ENCODE results near the gene RBM48. TPM values are rescaled to one million over a fixed set of nuclear protein-coding genes. Genes with fewer than 3 reads are reported as not detected.
"Not testable (repeated sequence)": the region's sequence is repeated elsewhere in the genome, so short reads cannot be mapped to it uniquely, and the experiment has no call there.

Gene RBM48
- total RNA-seq, 1 experiment from 2014 or later = 22.3 TPM

DNA sequence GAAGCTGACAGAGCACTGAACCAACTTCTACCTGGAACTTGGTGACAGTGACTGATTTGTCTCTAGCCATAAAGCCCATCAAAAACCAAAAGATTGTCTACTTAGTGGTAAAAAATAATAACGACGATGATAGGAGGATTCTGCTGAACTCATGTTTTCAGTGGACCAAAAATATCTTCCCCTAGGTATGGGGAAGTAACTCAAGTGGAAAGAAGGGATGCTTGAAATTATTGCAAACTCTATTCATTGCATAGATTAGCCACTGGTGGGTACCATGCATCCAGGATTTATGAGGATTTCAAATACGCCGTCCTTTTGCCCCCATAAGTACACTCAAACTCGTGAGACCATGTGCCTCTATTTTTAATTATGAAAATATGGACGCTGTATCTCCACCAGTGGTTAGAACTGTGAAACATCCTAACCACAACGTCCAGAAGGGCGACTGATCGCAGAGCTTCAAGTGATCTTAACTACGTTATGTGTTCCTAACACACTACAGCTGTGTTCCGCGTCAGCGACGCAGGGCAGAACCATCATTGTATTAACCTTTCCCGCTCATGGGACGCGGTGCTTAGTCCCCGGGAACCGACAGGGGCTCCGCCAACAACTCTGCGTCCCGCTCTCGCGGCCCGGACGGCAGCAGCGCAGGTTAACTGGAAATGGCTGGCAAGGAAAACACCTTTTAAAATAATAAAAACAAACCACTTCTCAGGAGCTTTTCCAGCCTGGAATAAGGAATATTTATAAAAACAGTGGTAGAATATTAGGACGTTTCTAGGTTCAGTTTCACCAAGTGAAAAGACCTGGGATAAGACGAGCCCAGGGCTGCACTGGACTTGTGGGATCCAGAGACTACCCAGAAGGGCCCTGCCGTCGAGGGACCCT, 1.1 kb upstream of the RBM48 start:
- peak; percentile 78 for DNase-seq (ENCODE audit: low read depth, low spot score)
- in situ Hi-C loops (cut with HindIII; ENCODE audit: low pct_unique_long_range_greater_than_20kb, low sequenced_read_pairs) = no loop called here

DNA sequence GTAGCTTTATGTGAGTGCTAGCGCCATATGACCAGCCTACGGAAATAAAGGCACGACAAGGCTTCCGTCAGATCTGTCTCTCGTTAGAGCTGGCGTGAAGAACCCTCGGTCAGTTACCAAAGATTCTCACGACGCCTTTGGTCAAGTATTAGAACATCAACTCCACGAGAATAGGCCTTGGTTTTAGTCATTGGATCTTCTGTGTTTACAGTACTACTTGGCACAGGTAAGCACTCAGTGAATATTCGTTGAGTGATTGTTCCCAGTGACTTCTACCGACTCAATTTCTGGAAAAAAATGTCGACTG, 316 bp downstream of the RBM48 start:
- no peak for DNase-seq (ENCODE audit: low read depth, low spot score)
- in situ Hi-C loops (cut with HindIII; ENCODE audit: low pct_unique_long_range_greater_than_20kb, low sequenced_read_pairs) = no loop called here

DNA sequence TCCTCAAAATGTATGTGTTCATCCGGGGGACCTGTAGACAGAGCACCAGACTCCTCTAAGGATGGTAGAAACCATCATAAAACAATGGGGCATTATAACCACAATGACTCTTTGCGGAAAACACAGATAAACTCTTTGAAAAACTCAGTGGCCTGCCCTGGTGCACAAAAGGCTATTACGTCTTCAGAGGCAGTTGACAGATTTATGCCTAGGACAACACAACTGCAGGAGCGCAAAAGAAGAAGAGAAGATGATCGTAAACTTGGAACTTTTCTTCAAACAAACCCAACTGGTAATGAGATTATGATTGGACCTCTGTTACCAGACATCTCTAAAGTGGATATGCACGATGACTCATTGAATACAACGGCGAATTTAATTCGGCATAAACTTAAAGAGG, 6.0 kb downstream of the RBM48 start:
- DNase-seq (ENCODE audit: low read depth, low spot score) = peak; percentile 88
- in situ Hi-C loops (cut with HindIII; ENCODE audit: low pct_unique_long_range_greater_than_20kb, low sequenced_read_pairs) = no loop called here

DNA sequence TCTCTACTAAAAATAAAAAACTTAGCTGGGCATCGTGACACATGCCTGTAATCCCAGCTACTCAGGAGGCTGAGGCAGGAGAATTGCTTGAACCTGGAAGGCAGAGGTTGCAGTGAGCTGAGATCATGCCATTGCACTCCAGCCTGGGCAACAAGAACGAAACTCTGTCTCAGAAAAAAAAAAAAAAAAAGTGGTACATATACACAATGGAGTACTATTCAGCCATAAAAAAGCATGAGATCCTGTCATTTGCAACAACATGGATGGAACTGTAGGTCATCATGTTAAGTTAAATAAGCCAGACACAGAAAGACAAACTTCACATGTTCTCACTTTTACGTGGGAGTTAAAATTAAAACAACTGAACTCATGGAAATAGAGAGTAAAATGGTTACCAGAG, 14.9 kb downstream of the RBM48 start:
- in situ Hi-C loops (cut with HindIII; ENCODE audit: low pct_unique_long_range_greater_than_20kb, low sequenced_read_pairs); DNase-seq (ENCODE audit: low read depth, low spot score): not testable (repeated sequence)

DNA sequence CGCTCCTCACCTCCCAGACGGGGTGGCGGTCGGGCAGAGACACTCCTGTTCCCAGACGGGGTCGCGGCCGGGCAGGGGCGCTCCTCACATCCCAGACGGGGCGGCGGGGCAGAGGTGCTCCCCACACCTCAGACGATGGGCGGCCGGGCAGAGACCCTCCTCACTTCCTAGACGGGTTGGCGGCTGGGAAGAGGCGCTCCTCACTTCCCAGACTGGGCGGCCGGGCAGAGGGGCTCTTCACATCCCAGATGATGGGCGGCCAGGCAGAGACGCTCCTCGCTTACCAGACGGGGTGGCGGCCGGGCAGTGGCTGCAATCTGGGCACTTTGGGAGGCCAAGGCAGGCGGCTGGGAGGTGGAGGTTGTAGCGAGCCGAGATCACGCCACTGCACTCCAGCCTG, 16.5 kb downstream of the RBM48 start:
- DNase-seq (ENCODE audit: low read depth, low spot score); in situ Hi-C loops (cut with HindIII; ENCODE audit: low pct_unique_long_range_greater_than_20kb, low sequenced_read_pairs): not testable (repeated sequence)

DNA sequence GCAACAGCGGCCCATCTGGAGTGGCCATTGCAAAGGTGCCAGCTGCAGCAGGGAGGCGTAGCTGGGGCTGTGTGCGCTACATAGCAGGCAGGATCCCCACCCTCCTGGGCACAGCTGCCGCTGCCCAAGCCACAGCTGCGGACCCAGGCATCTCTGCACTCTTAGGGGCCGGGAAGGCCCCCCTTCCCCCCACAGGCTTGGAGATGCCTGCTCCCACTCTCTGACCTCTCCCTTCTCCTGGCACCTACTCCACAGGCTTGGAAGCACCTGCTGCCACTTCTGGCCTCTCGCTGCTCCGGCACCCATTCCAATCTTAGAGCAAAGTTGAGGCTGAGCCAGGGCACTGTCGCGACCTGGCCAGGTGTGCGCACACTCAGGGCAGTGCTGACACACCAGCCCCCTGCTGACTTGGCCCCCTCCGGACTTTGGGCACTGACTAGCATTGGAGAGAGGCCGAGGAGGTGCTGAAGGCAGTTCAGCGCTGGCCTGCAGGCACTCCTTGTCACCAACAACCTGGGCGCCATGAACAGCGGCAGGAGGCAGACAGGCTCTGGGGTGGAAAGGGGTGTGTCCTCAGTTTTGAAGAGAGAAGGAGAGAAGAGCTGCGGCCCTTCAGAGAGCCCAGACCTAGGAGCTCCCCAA, 18.4 kb downstream of the RBM48 start:
- no peak for DNase-seq (ENCODE audit: low read depth, low spot score)
- in situ Hi-C loops (cut with HindIII; ENCODE audit: low pct_unique_long_range_greater_than_20kb, low sequenced_read_pairs) = no loop called here

DNA sequence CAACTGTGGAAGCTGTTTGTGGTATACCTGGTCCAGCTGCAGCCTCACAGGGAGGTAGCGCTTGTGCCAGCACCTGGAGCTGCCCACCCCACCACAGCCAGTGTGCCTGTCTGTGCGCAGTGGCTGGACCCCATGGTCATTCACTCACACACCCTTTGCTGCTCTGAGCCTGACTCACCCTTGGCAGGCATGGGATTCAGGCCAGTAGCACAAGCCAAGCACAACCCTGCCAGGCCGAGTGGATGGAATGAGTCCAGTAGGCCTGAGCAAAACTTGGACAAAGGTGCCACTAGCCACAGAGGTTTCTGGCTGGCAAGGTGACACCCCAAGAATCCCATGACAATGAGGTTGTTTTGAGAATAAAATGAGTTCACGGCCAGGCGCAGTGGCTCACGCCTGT, 19.0 kb downstream of the RBM48 start:
- DNase-seq (ENCODE audit: low read depth, low spot score) = no peak

DNA sequence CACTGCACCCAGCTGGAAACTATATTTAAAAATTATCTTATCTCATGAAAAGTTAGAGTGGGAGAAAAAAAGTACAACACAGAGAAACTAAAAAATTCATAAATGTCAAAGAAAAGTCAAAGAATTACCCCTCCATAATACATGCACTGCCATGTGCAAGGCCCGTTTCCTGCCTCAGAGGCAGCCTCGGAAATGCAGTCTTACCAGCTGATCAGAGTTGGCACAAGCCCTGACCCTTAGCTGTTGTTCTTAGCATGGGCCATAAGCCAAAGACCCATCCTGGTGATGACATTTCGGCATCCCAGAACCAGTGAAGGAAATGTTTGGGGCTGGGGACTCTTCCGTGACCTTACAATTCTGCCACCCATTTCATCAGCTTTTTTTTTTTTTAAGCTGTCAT, 21.6 kb downstream of the RBM48 start:
- DNase-seq (ENCODE audit: low read depth, low spot score) = no peak
- in situ Hi-C loops (cut with HindIII; ENCODE audit: low pct_unique_long_range_greater_than_20kb, low sequenced_read_pairs) = no loop called here

More for the DNA sequence above, 19.0 kb downstream of the RBM48 start:
- in situ Hi-C loops (cut with HindIII; ENCODE audit: low pct_unique_long_range_greater_than_20kb, low sequenced_read_pairs) = no loop called here

DNA sequence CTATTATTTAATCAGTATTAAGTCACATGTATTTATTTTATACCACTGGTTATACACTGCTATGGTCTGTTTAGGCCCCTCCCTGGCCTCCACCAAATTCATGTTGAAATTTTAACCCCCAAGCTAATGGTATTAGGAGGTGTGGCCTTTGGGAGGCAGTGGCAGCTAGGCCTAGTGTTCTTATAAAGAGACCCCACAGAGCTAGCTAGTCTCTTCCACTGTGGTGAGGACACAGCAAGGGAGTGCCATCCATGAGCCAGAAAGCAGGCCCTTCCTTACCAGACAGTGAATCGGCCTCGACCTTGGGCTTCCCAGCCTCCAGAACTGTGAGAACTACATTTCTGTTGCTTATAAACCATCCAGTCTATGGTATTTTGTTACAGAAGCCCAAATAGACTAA, 28.7 kb downstream of the RBM48 start:
- in situ Hi-C loops (cut with HindIII; ENCODE audit: low pct_unique_long_range_greater_than_20kb, low sequenced_read_pairs) = no loop called here
- no peak for DNase-seq (ENCODE audit: low read depth, low spot score)

DNA sequence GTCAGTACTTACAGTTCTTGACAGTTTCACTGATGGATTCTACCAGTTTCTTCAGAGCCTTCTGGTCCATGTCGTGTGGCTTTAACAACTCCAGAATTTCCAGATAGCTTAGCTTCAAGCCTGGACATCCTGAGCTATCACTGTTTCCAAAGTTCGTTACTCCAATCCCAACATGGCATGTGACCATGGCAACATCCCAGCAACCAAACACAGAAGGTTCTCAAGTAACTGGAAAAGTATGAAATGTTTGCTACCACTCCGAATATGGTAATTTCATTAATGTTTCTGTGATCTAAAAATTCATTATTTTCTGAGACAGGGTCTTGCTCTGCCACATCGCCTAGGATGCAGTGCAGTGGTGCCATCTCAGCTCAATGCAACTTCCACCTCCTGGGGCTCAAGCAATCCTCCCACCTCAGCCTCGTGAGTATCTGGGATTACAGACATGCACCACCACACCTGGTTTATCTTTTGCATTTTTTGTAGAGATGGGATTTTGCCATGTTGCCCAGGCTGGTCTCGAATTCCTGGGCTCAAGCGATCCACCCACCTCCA, 29.3 kb downstream of the RBM48 start:
- no peak for DNase-seq (ENCODE audit: low read depth, low spot score)
- in situ Hi-C loops (cut with HindIII; ENCODE audit: low pct_unique_long_range_greater_than_20kb, low sequenced_read_pairs) = no loop called here

DNA sequence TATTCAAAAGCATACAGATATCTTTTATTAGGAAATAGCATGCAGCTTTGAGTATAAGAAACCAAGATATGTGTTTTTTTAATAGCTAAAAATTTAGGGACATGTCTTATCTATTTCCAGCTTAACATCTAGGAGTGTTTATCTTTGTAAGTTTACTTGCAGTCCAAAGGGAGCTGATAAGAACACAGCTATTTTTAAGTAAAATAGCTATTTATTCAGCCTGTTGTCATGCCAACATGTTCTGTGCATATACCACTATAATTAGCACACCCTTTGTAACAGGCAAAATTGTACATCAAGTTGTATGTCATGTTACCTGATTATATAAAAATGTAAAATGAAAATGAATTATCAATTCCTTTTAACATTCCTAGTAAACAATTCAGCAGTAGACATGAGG, 32.0 kb downstream of the RBM48 start:
- in situ Hi-C loops (cut with HindIII; ENCODE audit: low pct_unique_long_range_greater_than_20kb, low sequenced_read_pairs) = no loop called here
- DNase-seq (ENCODE audit: low read depth, low spot score) = no peak

DNA sequence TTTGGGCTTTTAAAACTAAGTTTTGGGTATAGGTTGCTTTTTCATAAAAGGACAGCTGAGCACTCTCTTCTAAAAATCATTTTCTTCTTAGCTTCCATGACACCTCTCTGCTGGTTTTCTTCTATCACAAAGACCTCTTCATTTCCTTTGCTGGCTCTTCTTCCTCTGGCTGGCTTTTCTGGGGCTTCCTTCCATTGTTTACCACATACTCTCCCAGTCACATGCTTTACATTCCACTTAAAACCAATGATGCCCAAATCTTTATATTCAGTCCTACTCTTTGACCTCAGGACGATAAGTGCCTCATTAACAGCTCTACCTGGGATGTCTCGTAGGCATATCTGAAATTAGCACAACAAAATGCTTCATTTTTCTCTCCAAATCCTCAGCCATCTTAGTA, 34.8 kb downstream of the RBM48 start:
- DNase-seq (ENCODE audit: low read depth, low spot score) = no peak
- in situ Hi-C loops (cut with HindIII; ENCODE audit: low pct_unique_long_range_greater_than_20kb, low sequenced_read_pairs) = no loop called here

DNA sequence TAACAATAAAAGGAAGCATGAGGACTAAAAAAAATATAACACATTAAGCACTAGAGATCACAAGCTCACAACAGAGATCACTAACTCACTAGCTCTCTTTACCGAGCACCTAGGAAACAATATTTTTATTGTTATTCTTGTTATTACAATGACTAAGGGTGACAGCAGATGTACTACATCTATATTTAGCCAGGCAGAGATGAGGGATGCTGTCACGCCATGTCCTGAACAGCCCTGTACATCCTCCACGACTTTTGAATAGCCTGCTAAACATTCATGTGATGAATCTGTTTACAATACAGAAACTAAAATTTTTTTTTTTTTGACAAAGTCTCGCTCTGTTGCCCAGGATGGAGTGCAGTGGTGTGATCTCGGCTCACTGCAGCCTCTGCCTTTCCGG, 38.9 kb downstream of the RBM48 start:
- DNase-seq (ENCODE audit: low read depth, low spot score) = no peak

DNA sequence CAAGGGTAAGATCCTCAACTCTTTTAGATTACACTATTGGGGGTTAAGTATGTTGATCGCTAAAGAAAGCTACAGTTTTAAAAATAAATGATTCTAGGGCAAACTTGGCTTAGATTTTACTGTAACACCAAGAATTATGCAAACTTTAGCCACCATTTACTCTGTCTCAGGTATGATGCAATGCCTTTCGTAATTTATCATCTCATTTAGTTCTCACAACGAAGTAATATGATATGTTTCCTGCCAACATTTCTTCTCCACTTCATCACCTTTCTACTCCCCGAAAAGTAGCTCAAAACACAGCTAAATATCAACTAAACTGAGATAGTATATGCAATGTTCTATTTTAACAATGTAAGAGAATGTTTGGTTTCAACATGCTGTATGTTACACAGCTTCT, 40.5 kb downstream of the RBM48 start:
- in situ Hi-C loops (cut with HindIII; ENCODE audit: low pct_unique_long_range_greater_than_20kb, low sequenced_read_pairs) = no loop called here
- no peak for DNase-seq (ENCODE audit: low read depth, low spot score)

More for the DNA sequence above, 38.9 kb downstream of the RBM48 start:
- in situ Hi-C loops (cut with HindIII; ENCODE audit: low pct_unique_long_range_greater_than_20kb, low sequenced_read_pairs) = no loop called here

DNA sequence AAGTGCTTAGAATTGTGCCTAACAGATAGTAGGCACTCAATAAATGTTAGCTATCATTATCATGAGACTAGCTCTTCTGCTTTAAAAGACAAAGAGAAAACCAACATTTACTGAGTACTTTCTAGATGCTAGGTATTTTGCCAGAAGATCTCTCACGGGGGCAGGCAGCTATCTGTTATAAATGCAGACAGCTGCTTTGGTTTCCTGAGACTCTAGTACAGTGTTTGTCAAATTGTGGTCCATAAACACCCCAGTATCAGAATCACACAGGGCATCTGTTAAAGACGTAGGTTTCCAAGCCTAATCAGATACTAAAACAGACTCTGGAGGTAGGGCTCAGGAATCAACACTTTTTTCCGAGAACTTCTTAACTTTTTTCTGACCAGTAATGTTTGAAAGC, 47.7 kb downstream of the RBM48 start:
- in situ Hi-C loops (cut with HindIII; ENCODE audit: low pct_unique_long_range_greater_than_20kb, low sequenced_read_pairs) = no loop called here

DNA sequence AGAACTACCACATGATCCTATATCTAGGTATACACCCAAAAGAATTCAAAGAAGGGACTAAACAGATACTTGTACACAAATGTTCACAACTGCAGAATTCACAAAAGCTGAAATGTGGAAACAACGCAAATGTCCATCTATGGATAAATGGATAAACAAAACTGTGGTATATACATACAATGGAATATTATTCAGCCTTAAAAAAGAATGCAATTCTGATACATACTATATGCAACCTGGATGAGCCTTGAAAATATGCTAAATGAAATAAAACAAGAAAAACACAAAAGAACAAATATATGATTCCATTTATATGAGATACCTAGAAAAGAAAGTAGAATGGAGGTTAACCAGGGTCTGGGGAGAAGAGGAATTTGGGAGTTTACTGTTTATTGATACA, 54.4 kb downstream of the RBM48 start:
- DNase-seq (ENCODE audit: low read depth, low spot score) = no peak
- in situ Hi-C loops (cut with HindIII; ENCODE audit: low pct_unique_long_range_greater_than_20kb, low sequenced_read_pairs) = no loop called here

More for the DNA sequence above, 47.7 kb downstream of the RBM48 start:
- DNase-seq (ENCODE audit: low read depth, low spot score) = no peak

DNA sequence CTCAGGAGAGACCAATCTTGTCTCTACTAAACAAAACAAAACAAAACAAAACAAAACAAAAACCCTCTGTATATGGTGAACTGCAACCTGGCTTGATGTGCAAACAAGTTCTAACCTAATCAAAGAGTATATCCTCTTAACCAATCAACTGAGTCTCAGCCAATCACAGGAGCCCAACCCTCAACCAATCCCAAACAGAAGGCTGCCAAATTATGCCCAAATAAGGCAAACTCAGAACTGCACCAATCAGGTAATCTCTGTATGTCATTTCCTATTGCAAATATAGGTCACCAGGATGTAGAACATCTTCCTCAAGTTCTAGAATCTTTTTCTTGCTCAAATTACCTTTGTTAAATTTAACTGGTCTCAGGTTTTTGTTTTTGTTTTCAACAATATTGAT, 56.4 kb downstream of the RBM48 start:
- in situ Hi-C loops (cut with HindIII; ENCODE audit: low pct_unique_long_range_greater_than_20kb, low sequenced_read_pairs) = no loop called here

DNA sequence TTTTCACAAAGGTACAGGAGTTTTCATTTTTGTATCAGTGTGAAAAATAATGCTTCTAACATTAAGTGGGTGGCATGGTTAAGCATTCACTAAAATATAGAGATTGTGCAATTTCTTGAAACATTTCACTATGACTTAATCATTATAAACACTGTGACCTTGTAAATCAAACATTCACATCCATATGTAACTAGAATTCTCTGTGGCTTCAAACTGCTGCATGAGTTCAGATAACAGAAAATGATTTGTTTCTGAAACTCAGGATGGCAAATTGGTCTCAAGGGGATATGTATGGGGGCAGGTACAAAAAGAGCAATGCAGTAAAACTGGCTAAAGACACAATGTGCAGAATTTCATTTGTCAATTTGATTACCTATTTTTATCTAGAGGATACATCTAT, 57.8 kb downstream of the RBM48 start:
- peak; percentile 22 for DNase-seq (ENCODE audit: low read depth, low spot score)
- in situ Hi-C loops (cut with HindIII; ENCODE audit: low pct_unique_long_range_greater_than_20kb, low sequenced_read_pairs) = no loop called here

More for the DNA sequence above, 56.4 kb downstream of the RBM48 start:
- peak; percentile 28 for DNase-seq (ENCODE audit: low read depth, low spot score)

DNA sequence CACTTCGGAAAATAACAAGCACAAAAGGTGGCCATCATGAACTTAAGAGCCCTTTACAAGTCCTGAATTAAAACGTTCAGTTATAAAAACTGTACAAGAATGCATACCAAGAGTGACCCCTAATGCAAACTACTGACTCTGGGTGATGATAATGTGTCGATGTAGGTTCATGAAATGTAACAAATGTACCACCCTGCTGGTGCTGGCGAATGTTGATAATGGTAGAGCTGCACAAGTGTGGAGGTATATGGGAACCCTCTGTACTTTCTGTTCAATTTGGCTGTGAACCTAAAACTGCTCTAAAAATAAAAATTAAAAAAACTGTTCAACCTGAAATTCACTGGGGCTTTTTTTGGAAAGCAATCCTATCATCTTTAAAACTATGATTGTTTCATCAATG, 58.2 kb downstream of the RBM48 start:
- no peak for DNase-seq (ENCODE audit: low read depth, low spot score)
- in situ Hi-C loops (cut with HindIII; ENCODE audit: low pct_unique_long_range_greater_than_20kb, low sequenced_read_pairs) = no loop called here
